ENCODE results near the gene TOR4A. TPM values are rescaled to one million over a fixed set of nuclear protein-coding genes. Genes with fewer than 3 reads are reported as not detected.
A peak's percentile ranks its signal among the peaks of the same experiment; 100 is the strongest.

The TOR4A gene
- total and polyA plus RNA-seq, 9 of the 15 experiments (the other 6 are each of a cell fraction or from before 2014, with no cell fraction given), result 3.9 to 49.2 (median 8.8) TPM

- no peaks in the 10 kb centered on the region for H4K20me1 ChIP-seq (replicated peaks; ENCODE audit: control insufficient read depth, insufficient read depth, low read length)
- no peaks in the 10 kb centered on the region for H3K9me3 ChIP-seq (replicated peaks; ENCODE audit: control insufficient read depth, insufficient read depth, low read depth, low read length)
- ATAC-seq (peak; percentile 82), DNase-seq (ENCODE audit: extremely low read depth in 1 of 4, low spot score in 3 of 4) (peak; percentile 54 to 82 (median 60)), FAIRE-seq (peak; percentile 97)
- 17% methylated on average over 19 of the region's 19 CpGs for WGBS (ENCODE audit: insufficient coverage, low coverage, missing lambda C conversion rate)
- BruUV-seq (replicated peaks), result no TSS peak
- peaks cover 82% of the 10 kb centered on the region for H3K36me3 ChIP-seq (ENCODE audit: control insufficient read depth, insufficient read depth, low read length)
- peaks cover 10% of the 10 kb centered on the region; the same call in 2 of the 3 replicates for H3K79me2 ChIP-seq (ENCODE audit: control insufficient read depth, insufficient read depth, low read length)
- H3K27ac ChIP-seq (ENCODE audit: extremely low read depth, low read depth, low read length), result peak overlapping the region; percentile 71
- H3K4me1 ChIP-seq (replicated peaks in 1 of 2; ENCODE audit: control insufficient read depth in 2 of 2, insufficient read depth in 2 of 2, low read length in 2 of 2), result peaks cover 20 to 70% of the 10 kb centered on the region in 2 experiments
- in situ Hi-C loops (cut with MboI) (no loop called here), intact Hi-C loops (cut with micrococcal nuclease) (no loop called here)
- ChIA-PET POLR2A (interaction anchor here (0.9 to 4.2 kb wide), 4 partner anchors 9 to 28 kb away, joined by 3 to 23 read pairs (median 4); partner anchors contain the start of genes TOR4A and TUBB4B), CTCF (ENCODE audit: low intra/inter-chr PET ratio) (no interaction called here)
- H3K9me1 ChIP-seq (ENCODE audit: control insufficient read depth, insufficient read depth, low read length), result no peaks in the 10 kb centered on the region
- H3K4me2 ChIP-seq (ENCODE audit: insufficient read depth, low read length), result peak overlapping the region; percentile 62
- H3K27me3 ChIP-seq (ENCODE audit: control insufficient read depth in 2 of 2, insufficient read depth in 2 of 2, low read length in 2 of 2), result no peaks in the 10 kb centered on the region
- peak overlapping the region; percentile 70 for H2AFZ ChIP-seq (ENCODE audit: low read depth, low read length)
- no peak overlapping the region for H3K4me3 ChIP-seq
- H3K9ac ChIP-seq (ENCODE audit: insufficient read depth in 1 of 2, low read depth in 2 of 2, low read length in 2 of 2), result peak overlapping the region; percentile 54 to 85
- TF ChIP-seq BRCA1 (IDR thresholded peaks at IDR 0.05), result no peak
- no peak for TF ChIP-seq BRCA1 (CRISPR knock-in tag; IDR thresholded peaks at IDR 0.05)
- TF ChIP-seq TEAD1 (CRISPR knock-in tag; IDR thresholded peaks at IDR 0.05), result 0 out of 4 replicates have a peak, but pooled peaks of 1 of the 2 experiments have one; percentile 36
- peak; percentile 25 for TF ChIP-seq MEIS2 (IDR thresholded peaks at IDR 0.05; ENCODE audit: partially characterized antibody)
- no peak for TF ChIP-seq SRF (CRISPR knock-in tag; IDR thresholded peaks at IDR 0.05)
- TF ChIP-seq SMARCA5 (IDR thresholded peaks at IDR 0.05), result peak; percentile 55; the same call in 1 of the 2 replicates
- TF ChIP-seq NKRF (IDR thresholded peaks at IDR 0.05; ENCODE audit: borderline replicate concordance), result peak; percentile 81; the same call in 1 of the 2 replicates
- TF ChIP-seq ZNF232 (CRISPR knock-in tag; IDR thresholded peaks at IDR 0.05), result no peak
- TF ChIP-seq ZNF592 (IDR thresholded peaks at IDR 0.05), result peak; percentile 83
- no peak for TF ChIP-seq ARID3A (IDR thresholded peaks at IDR 0.05; ENCODE audit: borderline replicate concordance, low read depth, low read length)
- no peak for TF ChIP-seq ZNF740 (CRISPR knock-in tag; IDR thresholded peaks at IDR 0.05)
- TF ChIP-seq ZNF740 (tag; IDR thresholded peaks at IDR 0.05), result no peak
These were observed 8.9 kb upstream of the TOR4A start for GRCh38 chr9:137268538-137269201.
